ENCODE measurements around the gene FGD4. TPM values are rescaled to one million over a fixed set of nuclear protein-coding genes. Genes with fewer than 3 reads are reported as not detected.

Gene FGD4
- total RNA-seq, 1 experiment from 2014 or later = 54.3 TPM

GRCh38 chr12:32546272-32546671 is 146.9 kb downstream of the FGD4 start:
- no peak overlapping the region for H2BK12ac ChIP-seq (ENCODE audit: insufficient read length, low read depth, low read length)
- H3K23me2 ChIP-seq (ENCODE audit: insufficient read length, low read depth, low read length, poor library complexity, severe bottlenecking) = no peaks in the 10 kb centered on the region
- no peak overlapping the region for H3K56ac ChIP-seq (ENCODE audit: insufficient read length, low read depth, low read length)
- H3K4me2 ChIP-seq (ENCODE audit: insufficient read depth, insufficient read length, low read length) = no peak overlapping the region
- no peak overlapping the region for H3K14ac ChIP-seq (ENCODE audit: insufficient read depth, low read length)
- no peak overlapping the region for H3K4me3 Mint-ChIP-seq
- H3K4me1 Mint-ChIP-seq = peaks cover 47 to 48% of the 10 kb centered on the region in 2 experiments
- no peak overlapping the region for H4K5ac ChIP-seq (ENCODE audit: insufficient read length, low read depth, low read length)
- H3K27ac Mint-ChIP-seq = peak overlapping the region in 2 of 3 experiments; percentile 14 to 19; a peak in 1 of 7 replicates
- no peaks in the 10 kb centered on the region for H4K20me1 ChIP-seq (ENCODE audit: control insufficient read depth, insufficient read depth, insufficient read length)
- no peak overlapping the region for H2AK5ac ChIP-seq (ENCODE audit: insufficient read length, low read length)
- H3K23ac ChIP-seq (ENCODE audit: insufficient read length, low read depth, low read length) = no peak overlapping the region
- no peak overlapping the region for H3K9ac ChIP-seq (ENCODE audit: extremely low read depth, insufficient read length, low read length)
- peaks cover 6% of the 10 kb centered on the region for H3K4me1 ChIP-seq (ENCODE audit: insufficient read depth, low read length)
- no peak overlapping the region for H2BK15ac ChIP-seq (ENCODE audit: low read depth, low read length)
- H3K36me3 Mint-ChIP-seq (ENCODE audit: insufficient read depth in 1 of 3, low read depth in 3 of 3) = peaks cover 5 to 12% (median 8%) of the 10 kb centered on the region in 3 experiments; a peak in 6 of 7 replicates
- no peak overlapping the region for H3K18ac ChIP-seq (ENCODE audit: insufficient read length, low read depth, low read length)
- H3K9me3 Mint-ChIP-seq = no peaks in the 10 kb centered on the region
- DNase-seq = no peak
- H3K79me2 ChIP-seq (ENCODE audit: insufficient read depth, low read length) = peaks cover 11% of the 10 kb centered on the region; the same call in 1 of the 2 replicates
- no peak overlapping the region for H4K91ac ChIP-seq (ENCODE audit: insufficient read length, low read depth, low read length)
- no peak overlapping the region for H2BK120ac ChIP-seq (ENCODE audit: low read depth, low read length, poor library complexity, severe bottlenecking)
- no peak overlapping the region for H3T11ph ChIP-seq (ENCODE audit: low read length)
- H3K27ac ChIP-seq (ENCODE audit: insufficient read length, low read depth, low read length) = no peak overlapping the region
- no CpG with 5 or more reads among the region's 2 CpGs for WGBS (ENCODE audit: extremely low coverage, insufficient read length, low lambda C conversion rate)
- H3K4ac ChIP-seq (ENCODE audit: low read depth, low read length) = no peak overlapping the region
- H2BK20ac ChIP-seq (ENCODE audit: low read depth, low read length, poor library complexity, severe bottlenecking) = no peak overlapping the region
- TF ChIP-seq CTCF (conservative IDR thresholded peaks at IDR 0.05) = no peak
- peaks cover 3% of the 10 kb centered on the region for H3K79me1 ChIP-seq (ENCODE audit: insufficient read depth, low read depth, low read length, poor library complexity, severe bottlenecking)
- H2AFZ ChIP-seq (ENCODE audit: low read length) = no peak overlapping the region
- no peaks in the 10 kb centered on the region for H3K27me3 ChIP-seq (ENCODE audit: insufficient read depth, low read length)
- no peaks in the 10 kb centered on the region for H3K9me3 ChIP-seq (ENCODE audit: control insufficient read depth, low read depth, low read length)
- H2BK5ac ChIP-seq (ENCODE audit: insufficient read length, low read length) = no peak overlapping the region
- no peaks in the 10 kb centered on the region for H3K27me3 Mint-ChIP-seq (ENCODE audit: low read depth)
- no peak overlapping the region for H4K8ac ChIP-seq (replicated peaks; ENCODE audit: insufficient read length, low read depth, low read length)
